PFSK-1 (cell line): ENCODE results near the gene SRSF4.

ENCODE experiments used
- FOXP2 ChIP-seq: optimal IDR thresholded peaks from 2 replicates; pipeline ENCODE3; 2011; ENCODE audit warnings: borderline replicate concordance, control low read depth, inconsistent platforms; ENCODE audit not compliant: insufficient read depth; ENCODE audit errors: extremely low read length, extremely low read depth
- POLR2AphosphoS5 ChIP-seq: IDR thresholded peaks from 2 replicates; pipeline ENCODE4 v1.6.1; 2012; ENCODE audit warnings: low read depth, mild to moderate bottlenecking, control low read depth, low read length, moderate library complexity
- SIN3A ChIP-seq: IDR thresholded peaks from 2 replicates; pipeline ENCODE4 v1.6.1; 2012; ENCODE audit warnings: mild to moderate bottlenecking, low read length, moderate library complexity, borderline replicate concordance; ENCODE audit not compliant: insufficient read depth
- TAF1 ChIP-seq: IDR thresholded peaks from 2 replicates; pipeline ENCODE4 v1.6.1; 2012; ENCODE audit warnings: low read length, control low read depth, borderline replicate concordance; ENCODE audit not compliant: insufficient read depth
- TF ChIP-seq, protein P1 (sequence below), 2 experiments: IDR thresholded peaks; 2 replicates each; pipeline versions ENCODE4 v1.6.1 to v1.8.0; 2011 to 2012; ENCODE audit warnings: low read depth in 2 of 2, low read length in 2 of 2, control low read depth in 1 of 2, inconsistent platforms in 1 of 2, mild to moderate bottlenecking in 1 of 2, moderate library complexity in 1 of 2; ENCODE audit not compliant: insufficient read depth in 1 of 2

The SRSF4 gene

DNA sequence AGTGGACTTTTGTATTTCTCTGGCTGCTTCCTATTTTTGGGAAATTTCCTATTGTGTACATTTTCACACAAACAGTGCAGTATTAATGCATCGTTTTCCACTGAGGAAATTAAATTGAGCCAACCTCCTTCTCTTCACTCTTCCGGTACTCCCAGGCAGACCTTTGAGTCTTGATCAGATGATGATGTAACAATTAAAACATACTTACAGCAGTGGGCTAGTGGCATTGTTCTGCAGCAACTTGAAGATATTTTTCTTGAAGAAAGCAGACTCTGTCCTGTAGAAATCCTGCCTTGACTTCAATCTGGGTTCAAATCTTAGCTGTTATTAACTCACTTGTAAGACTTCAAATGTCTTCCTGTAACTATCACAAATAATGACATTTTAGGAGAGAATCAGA, 39.0 kb downstream of the SRSF4 start:
- TF ChIP-seq TAF1 (no peak), POLR2AphosphoS5 (no peak), FOXP2 (no peak), SIN3A (no peak)
- TF ChIP-seq, protein P1, sequence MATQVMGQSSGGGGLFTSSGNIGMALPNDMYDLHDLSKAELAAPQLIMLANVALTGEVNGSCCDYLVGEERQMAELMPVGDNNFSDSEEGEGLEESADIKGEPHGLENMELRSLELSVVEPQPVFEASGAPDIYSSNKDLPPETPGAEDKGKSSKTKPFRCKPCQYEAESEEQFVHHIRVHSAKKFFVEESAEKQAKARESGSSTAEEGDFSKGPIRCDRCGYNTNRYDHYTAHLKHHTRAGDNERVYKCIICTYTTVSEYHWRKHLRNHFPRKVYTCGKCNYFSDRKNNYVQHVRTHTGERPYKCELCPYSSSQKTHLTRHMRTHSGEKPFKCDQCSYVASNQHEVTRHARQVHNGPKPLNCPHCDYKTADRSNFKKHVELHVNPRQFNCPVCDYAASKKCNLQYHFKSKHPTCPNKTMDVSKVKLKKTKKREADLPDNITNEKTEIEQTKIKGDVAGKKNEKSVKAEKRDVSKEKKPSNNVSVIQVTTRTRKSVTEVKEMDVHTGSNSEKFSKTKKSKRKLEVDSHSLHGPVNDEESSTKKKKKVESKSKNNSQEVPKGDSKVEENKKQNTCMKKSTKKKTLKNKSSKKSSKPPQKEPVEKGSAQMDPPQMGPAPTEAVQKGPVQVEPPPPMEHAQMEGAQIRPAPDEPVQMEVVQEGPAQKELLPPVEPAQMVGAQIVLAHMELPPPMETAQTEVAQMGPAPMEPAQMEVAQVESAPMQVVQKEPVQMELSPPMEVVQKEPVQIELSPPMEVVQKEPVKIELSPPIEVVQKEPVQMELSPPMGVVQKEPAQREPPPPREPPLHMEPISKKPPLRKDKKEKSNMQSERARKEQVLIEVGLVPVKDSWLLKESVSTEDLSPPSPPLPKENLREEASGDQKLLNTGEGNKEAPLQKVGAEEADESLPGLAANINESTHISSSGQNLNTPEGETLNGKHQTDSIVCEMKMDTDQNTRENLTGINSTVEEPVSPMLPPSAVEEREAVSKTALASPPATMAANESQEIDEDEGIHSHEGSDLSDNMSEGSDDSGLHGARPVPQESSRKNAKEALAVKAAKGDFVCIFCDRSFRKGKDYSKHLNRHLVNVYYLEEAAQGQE (IDR thresholded peaks at IDR 0.05; ENCODE audit: insufficient read depth in 1 of 2, low read depth in 2 of 2, low read length in 2 of 2) = no peak

DNA sequence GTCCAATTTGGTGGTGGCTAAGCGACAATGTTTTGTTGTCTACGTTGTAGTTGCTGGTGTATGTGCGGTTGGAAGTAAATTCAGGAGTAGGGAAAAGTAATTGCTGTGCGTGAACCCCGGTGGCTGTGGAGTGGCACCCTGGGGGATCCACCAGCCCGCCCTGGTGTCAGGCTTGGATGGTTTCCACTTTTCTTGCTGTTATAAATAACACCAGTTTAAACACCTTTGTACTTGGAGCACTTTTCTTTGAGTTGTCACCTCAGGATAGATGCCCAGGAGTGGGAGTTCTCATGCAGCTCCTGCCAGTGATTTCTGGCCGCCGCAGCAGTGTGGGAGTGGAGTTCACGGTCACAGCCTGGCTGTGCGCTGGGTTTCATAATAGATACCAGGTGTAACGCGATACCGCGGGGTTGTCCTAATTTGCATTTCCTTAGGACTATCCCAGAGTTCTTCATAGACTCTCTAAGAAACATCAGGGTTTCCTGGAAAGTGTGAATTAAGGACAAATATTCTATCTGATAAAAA, 45.2 kb downstream of the SRSF4 start:
- TF ChIP-seq FOXP2 (no peak), SIN3A (no peak), POLR2AphosphoS5 (no peak), TAF1 (no peak)
- TF ChIP-seq, protein P1 (IDR thresholded peaks at IDR 0.05; ENCODE audit: insufficient read depth in 1 of 2, low read depth in 2 of 2, low read length in 2 of 2) = no peak

DNA sequence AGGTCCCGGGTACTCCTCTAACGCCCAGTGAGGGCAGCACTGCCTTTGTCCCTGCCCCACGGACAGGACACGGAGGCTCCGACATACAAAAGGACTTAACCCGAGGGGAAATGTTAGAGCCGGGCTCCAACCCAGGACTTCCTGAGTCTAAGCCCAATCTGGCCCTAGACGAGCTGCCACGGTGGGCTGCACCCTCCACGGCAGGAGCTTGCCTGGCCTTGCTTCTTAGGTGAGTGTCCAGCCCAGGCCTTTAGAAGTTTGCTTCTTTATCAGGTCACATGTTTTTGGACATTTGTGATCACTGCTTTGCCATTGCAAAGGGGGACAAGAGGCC, 47.0 kb downstream of the SRSF4 start:
- TF ChIP-seq TAF1 = no peak
- TF ChIP-seq, protein P1 (IDR thresholded peaks at IDR 0.05; ENCODE audit: insufficient read depth in 1 of 2, low read depth in 2 of 2, low read length in 2 of 2) = no peak
- TF ChIP-seq FOXP2 = no peak
- TF ChIP-seq SIN3A = no peak
- TF ChIP-seq POLR2AphosphoS5 = no peak

DNA sequence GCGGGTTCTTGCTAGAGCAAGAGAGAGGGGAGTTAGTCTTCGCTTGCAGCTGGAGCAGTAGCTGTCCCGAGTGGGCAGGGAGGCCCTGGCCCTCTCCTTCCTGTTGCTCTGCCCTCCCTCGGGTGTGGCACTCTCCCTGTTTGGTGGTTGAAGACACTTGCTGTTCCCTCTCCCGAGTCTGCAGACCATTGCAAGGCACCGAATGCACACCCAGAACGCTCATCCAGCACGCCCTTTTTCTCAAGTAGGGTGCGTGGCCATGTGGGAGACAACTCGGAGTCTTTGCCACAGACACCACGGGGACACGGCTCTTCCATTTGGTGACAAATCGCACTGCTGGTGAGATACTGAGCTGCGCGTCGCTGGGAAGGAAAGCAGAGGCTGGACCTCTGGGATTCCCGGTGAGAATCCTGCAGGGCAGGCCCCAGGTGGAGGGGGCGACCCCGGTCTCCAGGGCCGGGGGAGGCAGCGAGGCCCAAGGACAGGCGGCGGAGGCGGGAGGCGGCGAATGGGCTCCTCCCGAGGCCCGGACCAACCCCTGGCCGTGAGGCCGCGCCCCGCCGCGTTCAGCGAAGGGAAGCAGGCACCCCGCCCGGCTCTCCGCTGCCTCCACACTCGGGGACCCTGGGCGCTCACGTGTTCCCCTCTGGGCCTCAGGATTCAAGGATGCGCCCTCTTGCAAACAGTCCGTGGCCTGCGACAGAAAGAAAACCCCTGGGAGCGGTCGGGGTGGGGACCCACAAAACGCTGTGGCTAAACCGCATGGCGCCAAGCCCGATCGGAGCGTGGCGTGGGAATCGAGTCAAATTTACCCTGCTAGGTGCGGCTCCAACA, 47.6 kb downstream of the SRSF4 start:
- TF ChIP-seq SIN3A = no peak
- no peak for TF ChIP-seq TAF1
- TF ChIP-seq POLR2AphosphoS5 = no peak
- TF ChIP-seq, protein P1 (IDR thresholded peaks at IDR 0.05; ENCODE audit: insufficient read depth in 1 of 2, low read depth in 2 of 2, low read length in 2 of 2) = no peak
- no peak for TF ChIP-seq FOXP2
